Naive thymus-derived CD4-positive, alpha-beta T cell (primary cell): ENCODE data around the gene OR52I1. TPM values are rescaled to one million over a fixed set of nuclear protein-coding genes. Genes with fewer than 3 reads are reported as not detected.

Experiments used
- ATAC-seq: fragments of 150-1000 bp; cut with Tn5 transposase; 2 replicates; pipeline ENCODE4 v1.10.0; 2021; ENCODE audit warnings: mild to moderate bottlenecking, moderate library complexity
- CTCF ChIA-PET: fragments of 350-600 bp; sonication (Branson Sonifier 250); formaldehyde crosslinking; loops from one replicate; lab custom pipeline; 2021; ENCODE audit warnings: antibody characterized with exemption; lab: Charles Lee
- POLR2A ChIA-PET: fragments of 350-600 bp; sonication (Branson Sonifier 250); formaldehyde crosslinking; loops from one replicate; lab custom pipeline; 2021; ENCODE audit warnings: antibody characterized with exemption, inconsistent platforms; lab: Charles Lee
- DNase-seq, 9 donors: peaks; one replicate each; pipeline versions ENCODE4 v3.0.0 to v3.0.0-alpha.2; 2020 to 2022; ENCODE audit warnings: mixed read lengths in 1 of 9
- H3K27ac ChIP-seq: one replicate; pipeline ENCODE4 v1.7.0; 2013; ENCODE audit warnings: mild to moderate bottlenecking, low read depth, low read length, moderate library complexity
- H3K27me3 ChIP-seq, 2 donors: one replicate each; pipeline ENCODE4 v1.7.0; 2013; ENCODE audit warnings: low read length in 2 of 2, mild to moderate bottlenecking in 2 of 2, moderate library complexity in 2 of 2; ENCODE audit not compliant: control insufficient read depth in 2 of 2, insufficient read depth in 2 of 2
- H3K36me3 ChIP-seq, 3 experiments: 1 replicate in 2 of 3; 2 replicates in 1 of 3; pipeline ENCODE4 v1.7.0; 2013; ENCODE audit warnings: low read length in 3 of 3, mild to moderate bottlenecking in 3 of 3, moderate library complexity in 1 of 3; ENCODE audit not compliant: insufficient read depth in 3 of 3, control insufficient read depth in 2 of 3
- H3K4me1 ChIP-seq, 2 donors: one replicate each; pipeline ENCODE4 v1.7.0; 2013; ENCODE audit warnings: low read length in 2 of 2, mild to moderate bottlenecking in 2 of 2, moderate library complexity in 1 of 2; ENCODE audit not compliant: control insufficient read depth in 2 of 2, insufficient read depth in 2 of 2
- H3K4me3 ChIP-seq: 2 replicates; pipeline ENCODE4 v1.7.0; 2013; ENCODE audit warnings: mild to moderate bottlenecking, low read length
- H3K9me3 ChIP-seq, 3 experiments: 1 replicate in 2 of 3; 2 replicates in 1 of 3; pipeline ENCODE4 v1.7.0; 2013; ENCODE audit warnings: low read length in 3 of 3; ENCODE audit not compliant: control insufficient read depth in 2 of 3
- H3K27ac Mint-ChIP-seq, 9 donors: one replicate each; pipeline ENCODE4 v1.8.0; 2020 to 2022; ENCODE audit warnings: mixed read lengths in 9 of 9, mild to moderate bottlenecking in 8 of 9, moderate library complexity in 5 of 9, inconsistent platforms in 2 of 9
- H3K27me3 Mint-ChIP-seq, 5 donors: one replicate each; pipeline ENCODE4 v1.8.0; 2021 to 2022; ENCODE audit warnings: mixed read lengths in 5 of 5, mild to moderate bottlenecking in 1 of 5
- H3K36me3 Mint-ChIP-seq, 5 donors: one replicate each; pipeline ENCODE4 v1.8.0; 2020 to 2022; ENCODE audit warnings: mixed read lengths in 5 of 5, mild to moderate bottlenecking in 3 of 5, inconsistent platforms in 1 of 5
- H3K4me1 Mint-ChIP-seq, 7 donors: one replicate each; pipeline ENCODE4 v1.8.0; 2020 to 2022; ENCODE audit warnings: mixed read lengths in 7 of 7, mild to moderate bottlenecking in 3 of 7, inconsistent platforms in 1 of 7
- H3K4me3 Mint-ChIP-seq, 10 donors: one replicate each; pipeline ENCODE4 v1.8.0; 2020 to 2022; ENCODE audit warnings: mild to moderate bottlenecking in 10 of 10, mixed read lengths in 10 of 10, moderate library complexity in 6 of 10, inconsistent platforms in 2 of 10
- H3K9me3 Mint-ChIP-seq, 11 donors: one replicate each; pipeline ENCODE4 v1.8.0; 2020 to 2022; ENCODE audit warnings: mixed read lengths in 11 of 11, mild to moderate bottlenecking in 4 of 11, inconsistent platforms in 1 of 11, moderate library complexity in 1 of 11
- intact Hi-C, 2 donors: fragments of 100-400 bp; cut with micrococcal nuclease; formaldehyde crosslinking; loops; one replicate each; pipeline ENCODE4 v1.15.1; 2023
- polyA plus RNA-seq, 2 donors: library from polyadenylated mRNA; unstranded; fragments of 300-500 nt; fragmentation: Illumina TruSeq; gene quantifications; one replicate each; pipeline ENCODE4 v1.2.3, GENCODE V29; 2021
- total RNA-seq, 6 experiments: library from RNA in 5 of 6; stranded (reverse) in 5 of 6; gene quantifications; 1 replicate in 5 of 6; 2 replicates in 1 of 6; pipeline ENCODE4 v1.2.3 and lab custom pipeline; 2021 to 2026

The OR52I1 gene, protein sequence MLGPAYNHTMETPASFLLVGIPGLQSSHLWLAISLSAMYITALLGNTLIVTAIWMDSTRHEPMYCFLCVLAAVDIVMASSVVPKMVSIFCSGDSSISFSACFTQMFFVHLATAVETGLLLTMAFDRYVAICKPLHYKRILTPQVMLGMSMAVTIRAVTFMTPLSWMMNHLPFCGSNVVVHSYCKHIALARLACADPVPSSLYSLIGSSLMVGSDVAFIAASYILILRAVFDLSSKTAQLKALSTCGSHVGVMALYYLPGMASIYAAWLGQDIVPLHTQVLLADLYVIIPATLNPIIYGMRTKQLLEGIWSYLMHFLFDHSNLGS
- total RNA-seq (not detected), polyA plus RNA-seq (under 1 TPM in 1 of 2 donors, not detected in 1; 0.07 TPM), total RNA-seq (lab: John Stamatoyannopoulos, UW) (not detected)

DNA sequence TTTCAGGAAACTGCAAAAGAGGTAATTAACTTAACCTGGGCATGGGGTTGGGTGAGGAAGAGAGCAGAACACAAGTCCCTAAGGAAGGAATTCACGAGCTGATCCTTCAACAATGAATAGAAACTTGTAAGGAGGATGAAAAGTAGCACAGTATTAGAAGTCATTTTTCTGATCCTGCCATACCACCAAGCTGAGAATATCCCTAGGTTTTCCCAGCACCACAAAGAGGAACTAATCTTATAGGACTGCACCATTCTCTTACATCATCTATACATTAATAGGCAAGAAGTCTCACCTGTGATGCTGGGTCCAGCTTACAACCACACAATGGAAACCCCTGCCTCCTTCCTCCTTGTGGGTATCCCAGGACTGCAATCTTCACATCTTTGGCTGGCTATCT, at the start of gene OR52I1:
Gene OR52I1, plus strand, starts transcription at position 301 of the 400 bp plus-strand sequence. Its CDS starts 0 bp downstream, at position 301.
- DNase-seq: no peak
- H3K9me3 ChIP-seq: no peaks in the 10 kb centered on the region
- Mint-ChIP-seq H3K27me3 (peaks cover 0 to 4% (median 0%) of the 10 kb centered on the region in 5 donors), H3K27ac (no peak within 1 kb of the TSS), H3K36me3 (peaks cover 0 to 34% (median 15%) of the 10 kb centered on the region in 5 donors), H3K4me3 (no peak within 1 kb of the TSS), H3K4me1 (peaks cover 0 to 2% (median 0%) of the 10 kb centered on the region in 7 donors), H3K9me3 (no peaks in the 10 kb centered on the region)
- CTCF ChIA-PET: no interaction called here
- POLR2A ChIA-PET: no interaction called here
- H3K27ac ChIP-seq: no peak within 1 kb of the TSS
- no peak within 1 kb of the TSS for H3K4me3 ChIP-seq
- no peaks in the 10 kb centered on the region for H3K4me1 ChIP-seq
- intact Hi-C loops: no loop called here
- peaks cover 0 to 9% (median 6%) of the 10 kb centered on the region in 3 experiments for H3K36me3 ChIP-seq
- H3K27me3 ChIP-seq: no peaks in the 10 kb centered on the region
- no peak for ATAC-seq

DNA sequence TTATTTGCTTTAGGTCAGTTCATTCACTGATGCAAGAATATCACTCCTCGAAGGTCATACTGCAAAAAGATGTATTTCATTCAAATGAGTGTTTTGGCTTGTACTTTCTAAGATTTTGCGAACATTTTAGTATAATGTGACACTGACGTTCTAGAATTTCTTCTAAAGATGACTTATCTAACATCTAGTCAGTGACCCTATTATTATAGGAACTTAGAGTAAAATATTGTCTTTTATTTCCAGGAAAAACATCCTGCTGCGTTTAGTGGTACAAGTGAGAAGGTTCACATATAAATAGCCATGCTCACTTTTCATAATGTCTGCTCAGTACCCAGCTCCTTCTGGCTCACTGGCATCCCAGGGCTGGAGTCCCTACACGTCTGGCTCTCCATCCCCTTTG, 48.9 kb upstream of the OR52I1 start, which contains the start of gene OR52M1:
Gene OR52M1, plus strand, starts transcription at position 301 of the 400 bp plus-strand sequence. Its CDS starts 0 bp downstream, at position 301.
- Mint-ChIP-seq H3K27ac (no peak within 1 kb of the TSS), H3K27me3 (peaks cover 6 to 23% (median 13%) of the 10 kb centered on the region in 5 donors), H3K36me3 (no peaks in the 10 kb centered on the region), H3K4me1 (no peaks in the 10 kb centered on the region), H3K9me3 (no peaks in the 10 kb centered on the region), H3K4me3 (no peak within 1 kb of the TSS)
- Histone ChIP-seq H3K9me3 (no peaks in the 10 kb centered on the region), H3K4me1 (no peaks in the 10 kb centered on the region), H3K36me3 (no peaks in the 10 kb centered on the region), H3K27me3 (no peaks in the 10 kb centered on the region), H3K27ac (no peak within 1 kb of the TSS), H3K4me3 (no peak within 1 kb of the TSS)
- intact Hi-C loops: no loop called here
- DNase-seq (no peak), ATAC-seq (no peak)
- CTCF ChIA-PET: no interaction called here
- POLR2A ChIA-PET: no interaction called here

DNA sequence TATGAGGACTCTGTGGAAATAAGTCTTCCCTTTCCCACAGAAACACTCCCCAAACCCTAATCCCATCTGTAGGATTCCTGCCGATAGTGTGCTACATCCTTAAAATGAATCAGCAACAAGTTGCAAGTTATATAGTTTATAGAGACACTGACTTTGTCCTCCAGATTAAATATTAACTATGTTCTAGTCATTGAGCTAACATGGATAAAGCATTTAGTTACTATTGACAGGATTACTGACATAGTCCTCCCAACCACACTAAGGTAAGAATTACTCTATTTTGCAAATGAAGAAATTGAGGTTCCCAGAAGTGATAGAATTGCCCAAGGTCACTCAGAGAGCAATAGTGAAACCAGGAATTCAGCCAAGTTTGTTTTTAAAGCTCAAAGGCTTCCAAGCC, 47.0 kb upstream of the OR52I1 start:
- peaks cover under 1 to 26% (median 20%) of the 10 kb centered on the region in 5 donors for H3K27me3 Mint-ChIP-seq
- no peak overlapping the region for H3K4me3 ChIP-seq
- H3K4me1 Mint-ChIP-seq: no peaks in the 10 kb centered on the region
- no peaks in the 10 kb centered on the region for H3K4me1 ChIP-seq
- ChIA-PET CTCF (no interaction called here), POLR2A (no interaction called here)
- no peak overlapping the region for H3K4me3 Mint-ChIP-seq
- no peak overlapping the region for H3K27ac ChIP-seq
- H3K27me3 ChIP-seq: peaks cover 0 to 2% of the 10 kb centered on the region in 2 donors
- no peaks in the 10 kb centered on the region for H3K36me3 Mint-ChIP-seq
- ATAC-seq (no peak), DNase-seq (no peak)
- H3K36me3 ChIP-seq: no peaks in the 10 kb centered on the region
- no peak overlapping the region for H3K27ac Mint-ChIP-seq
- no peaks in the 10 kb centered on the region for H3K9me3 ChIP-seq
- intact Hi-C loops: no loop called here
- peaks cover 0 to 5% (median 0%) of the 10 kb centered on the region in 11 donors for H3K9me3 Mint-ChIP-seq

DNA sequence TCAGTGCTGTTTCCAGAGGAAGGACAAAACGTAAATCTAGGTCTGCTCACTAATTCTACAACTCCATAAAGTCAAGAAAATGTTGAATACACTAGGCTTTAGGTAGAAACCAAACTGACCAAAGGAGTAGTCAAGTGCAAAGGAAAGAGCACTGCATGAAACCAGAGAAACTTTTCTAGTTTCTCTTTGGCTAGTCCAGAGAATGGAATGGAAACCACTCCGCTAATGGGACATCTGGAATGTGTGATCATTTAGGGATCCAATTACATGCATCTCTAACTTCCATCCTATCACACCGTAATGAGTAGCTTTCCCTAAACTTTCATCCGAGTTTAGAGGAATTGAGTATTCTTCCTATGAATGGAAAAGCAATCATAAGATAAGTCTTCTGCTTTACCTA, 46.4 kb upstream of the OR52I1 start:
- POLR2A ChIA-PET: no interaction called here
- intact Hi-C loops: no loop called here
- H3K27me3 Mint-ChIP-seq: peaks cover 0 to 24% (median 18%) of the 10 kb centered on the region in 5 donors
- H3K9me3 Mint-ChIP-seq: peaks cover 0 to 5% (median 0%) of the 10 kb centered on the region in 11 donors
- no peak overlapping the region for H3K27ac ChIP-seq
- peaks cover 0 to 2% of the 10 kb centered on the region in 2 donors for H3K27me3 ChIP-seq
- no peaks in the 10 kb centered on the region for H3K36me3 ChIP-seq
- DNase-seq: no peak
- no peak for ATAC-seq
- H3K36me3 Mint-ChIP-seq: no peaks in the 10 kb centered on the region
- no peaks in the 10 kb centered on the region for H3K4me1 ChIP-seq
- H3K27ac Mint-ChIP-seq: no peak overlapping the region
- CTCF ChIA-PET: no interaction called here
- no peak overlapping the region for H3K4me3 ChIP-seq
- no peak overlapping the region for H3K4me3 Mint-ChIP-seq
- no peaks in the 10 kb centered on the region for H3K9me3 ChIP-seq
- no peaks in the 10 kb centered on the region for H3K4me1 Mint-ChIP-seq

DNA sequence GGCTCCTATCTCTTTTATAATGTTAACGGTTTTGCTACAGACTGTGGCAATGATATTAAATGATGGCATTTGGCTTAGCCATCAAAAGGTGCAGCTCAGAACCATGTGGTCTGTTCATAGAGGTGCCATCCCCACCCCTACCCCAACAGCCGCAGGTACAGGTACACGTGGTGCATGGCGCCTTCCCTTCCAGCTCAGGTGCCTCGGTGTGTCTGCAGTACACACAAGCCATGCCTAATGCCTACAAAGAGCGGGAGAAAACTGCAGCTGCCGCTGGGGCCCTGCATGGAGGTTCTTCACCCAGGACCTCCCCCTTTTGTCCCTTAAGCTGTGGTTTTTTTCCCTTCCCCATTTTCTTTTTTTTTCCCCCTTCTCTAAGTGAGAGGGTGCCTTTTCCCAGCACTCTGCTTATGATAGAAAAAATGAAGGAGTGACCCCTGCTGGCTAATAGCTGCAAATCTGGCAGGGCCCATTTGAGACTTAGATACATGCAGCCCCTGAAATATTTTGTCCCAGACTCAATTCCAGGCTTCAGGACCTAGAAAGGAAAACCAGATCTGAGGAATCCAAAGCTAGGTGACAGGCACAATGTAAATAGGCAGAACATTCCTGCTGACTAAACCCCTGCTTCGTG, 42.4 kb upstream of the OR52I1 start:
- no peaks in the 10 kb centered on the region for H3K4me1 Mint-ChIP-seq
- no peak overlapping the region for H3K27ac ChIP-seq
- CTCF ChIA-PET: interaction anchor here (0.5 to 1.4 kb wide), 2 partner anchors 15 to 363 kb away, joined by 3 to 4 read pairs; no protein-coding TSS in a partner anchor
- no peak overlapping the region for H3K4me3 ChIP-seq
- H3K9me3 Mint-ChIP-seq: peaks cover 0 to 8% (median 3%) of the 10 kb centered on the region in 11 donors
- POLR2A ChIA-PET: no interaction called here
- H3K36me3 ChIP-seq: no peaks in the 10 kb centered on the region
- ATAC-seq (no peak), DNase-seq (no peak)
- no peak overlapping the region for H3K27ac Mint-ChIP-seq
- no peaks in the 10 kb centered on the region for H3K9me3 ChIP-seq
- intact Hi-C loops: loop anchor here in 1 of 2 donors (1.0 kb wide), 1 partner anchor 364 kb away; no protein-coding TSS in a partner anchor
- peaks cover 0 to 2% of the 10 kb centered on the region in 2 donors for H3K27me3 ChIP-seq
- H3K27me3 Mint-ChIP-seq: peaks cover 0 to 39% (median 35%) of the 10 kb centered on the region in 5 donors
- H3K4me3 Mint-ChIP-seq: no peak overlapping the region
- H3K4me1 ChIP-seq: no peaks in the 10 kb centered on the region
- no peaks in the 10 kb centered on the region for H3K36me3 Mint-ChIP-seq

DNA sequence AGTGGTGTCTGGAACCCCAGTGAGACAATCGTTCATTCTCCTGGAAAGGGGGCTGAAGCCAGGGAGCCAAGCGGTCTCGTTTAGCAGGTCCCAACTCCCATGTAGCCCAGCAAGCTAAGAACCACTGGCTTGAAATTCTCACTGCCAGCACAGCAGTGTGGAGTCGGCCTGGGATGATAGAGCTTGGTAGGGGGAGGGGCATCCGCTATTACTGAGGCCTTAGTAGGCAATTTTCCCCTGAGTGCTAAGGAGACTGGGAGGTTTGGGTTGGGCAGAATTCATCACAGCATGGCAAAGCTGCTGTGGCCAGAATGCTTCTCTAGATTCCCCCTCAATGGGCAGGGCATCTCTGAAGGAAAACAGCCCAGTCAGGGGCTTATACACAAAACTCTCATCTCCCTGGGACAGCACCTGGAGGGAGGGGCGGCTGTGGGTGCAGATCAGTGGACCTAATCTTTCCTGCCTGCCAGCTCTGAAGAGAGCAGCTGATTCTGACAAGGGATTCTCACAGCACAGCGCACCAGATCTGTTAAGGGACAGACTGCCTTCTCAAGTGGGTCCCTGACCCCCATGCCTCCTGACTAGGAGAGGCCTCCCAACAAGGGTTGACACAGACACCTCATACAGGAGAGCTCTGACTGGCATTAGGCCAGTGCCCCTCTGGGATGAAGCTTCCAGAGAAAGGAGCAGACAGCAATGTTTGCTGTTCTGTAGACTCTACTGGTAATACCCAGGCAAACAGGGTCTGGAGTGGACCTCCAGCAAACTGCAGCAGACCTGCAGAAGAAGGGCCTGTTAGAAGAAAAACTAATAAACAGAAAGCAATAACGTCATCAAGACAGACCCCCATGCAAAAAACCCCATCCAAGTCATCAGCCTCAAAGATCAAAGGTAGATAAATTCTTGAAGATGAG, 34.1 kb upstream of the OR52I1 start:
- Histone ChIP-seq H3K27ac (no peak overlapping the region), H3K27me3 (no peaks in the 10 kb centered on the region), H3K4me1 (no peaks in the 10 kb centered on the region), H3K9me3 (no peaks in the 10 kb centered on the region), H3K4me3 (no peak overlapping the region), H3K36me3 (no peaks in the 10 kb centered on the region)
- no peak overlapping the region for H3K4me3 Mint-ChIP-seq
- DNase-seq: no peak
- intact Hi-C loops: no loop called here
- peaks cover 0 to 21% (median 3%) of the 10 kb centered on the region in 11 donors for H3K9me3 Mint-ChIP-seq
- no peak for ATAC-seq
- ChIA-PET POLR2A (no interaction called here), CTCF (no interaction called here)
- H3K27me3 Mint-ChIP-seq: peaks cover 6 to 24% (median 13%) of the 10 kb centered on the region in 5 donors
- no peaks in the 10 kb centered on the region for H3K4me1 Mint-ChIP-seq
- peaks cover 0 to 5% (median 0%) of the 10 kb centered on the region in 5 donors for H3K36me3 Mint-ChIP-seq
- H3K27ac Mint-ChIP-seq: no peak overlapping the region
